HG02981 (cell line): Measurements from ENCODE around the gene CD300C.
"Not testable (repeated sequence)": the region's sequence is repeated elsewhere in the genome, so short reads cannot be mapped to it uniquely, and the experiment has no call there.

Experiments
- ATAC-seq: cut with Tn5 transposase; IDR thresholded peaks from one replicate; pipeline ENCODE4 v1.9.1; 2021; ENCODE audit warnings: mild to moderate bottlenecking, moderate library complexity; ENCODE audit not compliant: unreplicated experiment

The CD300C gene

DNA sequence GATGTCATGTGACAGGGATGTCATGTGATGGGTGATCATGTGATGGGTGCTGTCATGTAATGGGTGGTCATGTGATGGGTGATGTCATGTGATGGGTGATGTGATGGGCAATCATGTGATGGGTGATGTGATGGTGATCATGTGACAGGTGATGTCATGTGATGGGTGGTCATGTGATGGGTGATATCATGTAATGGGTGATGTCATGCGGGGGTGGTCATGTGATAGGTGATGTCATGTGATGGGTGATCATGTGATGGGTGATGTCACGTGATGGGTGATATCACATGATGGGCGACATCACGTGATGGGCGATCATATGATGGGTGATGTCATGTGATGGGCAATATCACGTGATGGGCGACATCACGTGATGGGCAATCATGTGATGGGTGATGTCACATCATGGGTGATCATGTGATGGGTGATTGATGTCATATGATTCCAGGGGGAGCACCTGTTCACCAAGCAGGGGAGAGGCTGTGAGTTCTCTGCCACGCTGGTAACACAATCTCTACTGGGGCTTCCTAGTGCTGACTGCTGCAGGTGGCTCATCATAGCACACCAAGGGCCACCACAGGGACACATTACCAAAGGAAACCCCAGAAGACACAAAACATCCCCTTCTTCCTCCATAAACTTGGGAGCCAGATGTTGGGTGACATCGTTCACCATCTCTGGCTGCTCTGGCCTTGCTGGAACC is 31.1 kb downstream of the CD300C start:
- no peak for ATAC-seq

DNA sequence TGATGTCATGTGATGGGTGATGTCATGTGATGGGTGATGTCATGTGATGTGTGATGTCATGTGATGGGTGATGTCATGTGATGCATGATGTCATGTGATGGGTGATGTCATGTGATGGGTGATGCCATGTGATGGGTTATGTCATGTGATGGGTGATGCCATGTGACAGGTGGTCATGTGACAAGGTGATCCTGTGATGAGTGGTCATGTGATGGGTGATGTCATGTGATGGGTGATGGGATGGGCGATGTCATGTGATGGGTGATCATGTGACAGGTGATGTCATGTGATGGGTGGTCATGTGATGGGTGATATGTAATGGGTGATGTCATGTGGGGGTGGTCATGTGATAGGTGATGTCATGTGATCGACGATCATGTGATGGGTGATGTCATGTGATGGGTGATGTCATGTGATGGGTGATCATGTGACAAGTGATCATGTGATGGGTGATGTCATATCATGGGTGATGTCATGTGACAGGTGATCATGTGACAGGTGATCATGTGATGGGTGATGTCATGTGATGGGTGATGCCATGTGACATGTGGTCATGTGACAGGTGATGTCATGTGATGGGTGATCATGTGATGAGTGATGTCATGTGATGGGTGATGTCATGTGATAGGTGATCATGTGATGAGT is 31.8 kb downstream of the CD300C start:
- no peak for ATAC-seq

DNA sequence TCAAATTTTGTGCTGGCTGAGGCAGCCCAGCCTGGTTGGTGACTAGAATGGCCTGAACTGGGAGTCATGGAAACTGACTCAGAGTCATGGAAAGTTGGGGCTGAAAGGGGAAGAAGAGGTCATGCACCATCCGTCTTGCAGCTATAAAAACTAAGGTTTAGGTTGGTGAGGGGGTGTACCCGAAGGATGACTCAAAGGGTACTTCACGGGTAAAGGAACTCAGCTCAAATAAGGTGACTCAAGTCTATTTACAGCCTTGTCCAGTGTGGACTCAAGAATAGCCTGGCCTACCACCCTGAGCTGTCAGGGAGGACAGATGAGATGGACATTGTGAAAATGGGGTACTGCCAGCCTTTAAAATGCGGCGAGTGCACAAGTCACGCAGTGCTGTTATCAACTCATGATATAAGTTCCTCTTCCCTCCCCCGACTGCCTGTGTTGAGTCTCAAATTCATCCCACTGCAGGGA is 33.3 kb downstream of the CD300C start:
- ATAC-seq, result peak; percentile 53

DNA sequence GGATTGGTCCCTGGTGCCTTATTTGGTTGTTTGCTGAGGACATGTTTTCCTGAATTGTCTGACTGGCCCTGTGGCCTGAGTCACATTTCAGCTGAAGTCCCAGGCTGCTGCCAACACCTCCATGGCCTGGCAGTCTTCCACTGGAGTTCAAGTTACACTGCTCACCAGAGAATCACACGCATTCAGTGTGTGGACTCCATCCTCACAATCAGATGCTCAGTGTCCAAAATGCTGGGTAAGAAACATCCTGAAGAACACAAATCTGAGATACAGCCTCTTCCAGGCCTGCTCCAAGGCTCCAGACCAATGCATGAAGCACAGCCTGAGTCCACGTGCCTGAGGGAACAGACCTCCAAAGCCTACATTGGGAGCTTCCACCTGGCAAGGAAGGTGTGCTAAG is 33.9 kb downstream of the CD300C start:
- ATAC-seq, result no peak

DNA sequence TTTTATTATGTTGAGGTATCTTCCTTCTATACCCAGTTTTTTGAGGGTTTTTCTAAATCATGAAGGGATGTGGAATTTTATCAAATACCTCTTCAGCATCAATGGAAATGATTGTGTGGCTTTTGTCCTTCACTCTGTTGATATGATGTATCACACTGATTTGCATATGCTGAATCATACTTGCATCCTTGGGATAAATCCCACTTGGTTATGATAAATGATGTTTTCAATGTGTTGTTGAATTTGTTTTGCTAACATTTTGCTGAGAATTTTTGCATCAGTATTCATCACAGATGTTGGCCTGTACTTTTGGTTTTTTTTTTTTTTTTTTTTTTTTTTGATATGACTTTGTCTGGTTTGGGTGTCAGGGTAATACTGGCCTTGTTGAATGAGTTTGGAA is 37.8 kb downstream of the CD300C start:
- ATAC-seq, result no peak

DNA sequence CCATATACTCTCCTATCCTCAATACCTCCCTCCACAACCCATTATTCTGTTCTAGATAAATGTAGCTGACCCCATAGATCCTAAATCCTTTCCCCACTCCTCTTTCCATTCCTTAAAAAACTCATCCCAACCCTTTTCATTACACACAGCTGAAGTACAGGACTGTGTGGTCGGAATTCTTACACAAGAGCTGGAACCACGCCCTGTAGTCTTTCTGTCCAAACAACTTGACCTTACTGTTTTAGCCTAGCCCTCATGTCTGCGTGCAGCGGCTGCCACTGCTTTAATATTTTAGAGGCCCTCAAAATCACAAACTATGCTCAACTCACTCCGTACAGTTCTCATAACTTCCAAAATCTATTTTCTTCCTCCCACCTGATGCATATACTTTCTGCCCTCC is 42.0 kb downstream of the CD300C start:
- ATAC-seq, result not testable (repeated sequence)

DNA sequence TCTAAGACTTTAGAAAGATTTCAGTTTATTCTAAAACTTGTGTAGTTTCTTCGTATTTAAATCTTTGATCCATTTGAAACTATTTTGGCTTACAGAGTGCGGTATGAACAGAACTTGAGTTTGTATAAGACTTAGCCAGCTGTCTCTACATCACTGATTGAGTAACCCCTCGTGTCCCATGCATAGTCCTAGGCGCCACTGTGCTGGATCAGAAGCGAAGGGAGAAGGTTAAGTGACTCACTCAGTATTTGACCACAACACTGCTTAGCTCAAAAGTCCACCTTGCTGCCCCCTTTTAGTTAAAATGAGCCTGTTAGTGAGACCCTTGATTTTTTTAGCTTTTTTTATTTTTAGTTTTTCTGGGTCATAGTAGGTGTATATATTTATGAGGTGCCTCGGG is 43.1 kb downstream of the CD300C start:
- no peak for ATAC-seq

DNA sequence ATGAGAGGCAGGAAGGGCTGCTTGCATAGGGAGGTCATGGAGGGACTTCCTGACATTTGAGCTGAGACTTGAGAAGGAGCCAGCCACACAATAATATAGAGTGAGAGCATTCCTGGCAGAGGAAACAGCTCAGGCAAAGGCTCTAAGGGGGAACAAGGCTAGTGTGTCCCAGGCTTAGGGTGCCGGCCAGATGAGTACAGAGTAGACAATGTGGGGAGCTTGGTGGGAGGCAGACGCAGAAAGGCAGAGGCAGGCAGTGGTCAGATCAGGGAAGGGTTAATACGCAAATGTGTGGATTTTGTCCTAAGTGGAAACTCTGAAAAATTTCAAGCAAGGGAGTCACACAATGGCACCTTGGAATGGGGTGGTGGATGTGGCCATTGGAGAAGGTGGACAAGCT is 45.9 kb downstream of the CD300C start:
- ATAC-seq, result no peak

DNA sequence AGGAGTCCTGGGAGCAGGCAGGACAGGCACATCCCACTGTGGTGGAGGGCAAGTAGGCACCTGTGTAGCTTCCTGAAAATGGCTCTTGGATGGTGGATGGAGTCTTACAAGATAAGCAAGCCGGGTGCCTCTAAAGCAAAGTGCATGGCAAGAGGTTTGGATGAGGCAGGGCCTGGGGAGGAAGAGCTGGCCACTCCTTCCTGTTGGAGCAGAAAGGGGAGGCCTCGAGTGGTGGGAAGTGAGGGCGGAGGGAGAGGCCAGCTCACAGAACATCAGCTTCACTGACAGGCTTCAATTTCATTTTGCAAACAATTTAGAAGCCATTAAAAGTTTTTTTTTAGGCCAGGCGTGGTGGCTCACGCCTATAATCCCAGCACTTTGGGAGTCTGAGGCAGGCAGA is 48.4 kb downstream of the CD300C start:
- no peak for ATAC-seq

DNA sequence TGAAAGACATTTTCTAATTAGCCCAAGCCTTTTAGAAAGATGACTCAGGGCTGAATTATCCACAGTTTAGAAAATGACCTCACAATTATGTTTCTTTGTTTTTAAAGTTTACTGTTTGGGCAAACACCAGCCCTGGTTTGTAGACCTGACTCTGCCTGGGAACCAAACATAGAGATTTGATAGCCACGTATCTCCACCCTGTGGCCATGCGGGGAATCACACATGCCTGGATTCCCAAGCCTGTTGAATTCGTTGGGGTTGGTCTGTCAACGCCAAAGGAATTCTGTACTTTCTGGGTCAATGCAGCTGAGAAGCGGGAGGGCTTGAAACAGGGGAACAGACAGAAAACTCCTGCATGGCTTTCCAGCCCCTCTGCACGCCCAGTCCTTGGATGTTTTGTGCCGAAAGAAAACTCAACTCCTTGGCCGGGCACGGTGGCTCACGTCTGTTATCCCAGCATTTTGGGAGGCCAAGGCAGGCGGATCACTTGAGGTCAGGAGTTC is 52.5 kb downstream of the CD300C start:
- ATAC-seq, result peak; percentile 47

DNA sequence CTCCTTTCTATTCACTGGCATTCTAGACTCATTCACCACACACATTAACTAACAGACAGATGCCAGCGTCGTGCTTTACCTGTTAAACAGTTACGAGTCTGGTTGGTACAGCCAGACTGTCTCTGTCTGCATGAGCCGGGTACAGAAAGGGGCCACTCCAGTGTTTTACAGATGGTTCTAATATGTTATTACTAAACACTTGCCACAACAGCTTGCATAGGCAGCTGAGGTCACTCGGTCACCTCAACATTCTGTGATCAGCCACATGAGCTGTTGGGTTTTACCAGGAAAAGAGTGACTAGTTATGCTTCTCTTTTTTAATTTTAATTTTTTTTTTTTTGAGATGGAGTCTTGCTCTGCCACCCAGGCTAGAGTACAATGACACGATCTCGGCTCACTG is 54.3 kb downstream of the CD300C start:
- no peak for ATAC-seq
